B cell (primary cell): ENCODE results near the gene HBA1. TPM values are rescaled to one million over a fixed set of nuclear protein-coding genes. Genes with fewer than 3 reads are reported as not detected.

Experiments
- ATAC-seq: fragments of 200-7000 bp; cut with Tn5 transposase; one replicate; pipeline ENCODE4 v1.10.0; 2021; ENCODE audit warnings: low read depth, mild to moderate bottlenecking, moderate number of reproducible peaks, moderate library complexity
- CTCF ChIA-PET: fragments of 350-600 bp; sonication (Branson Sonifier 250); formaldehyde crosslinking; loops from one replicate; lab custom pipeline; 2021; ENCODE audit warnings: antibody characterized with exemption, inconsistent platforms; lab: Charles Lee
- POLR2A ChIA-PET: fragments of 350-600 bp; sonication (Branson Sonifier 250); formaldehyde crosslinking; loops from one replicate; lab custom pipeline; 2021; ENCODE audit warnings: antibody characterized with exemption; lab: Charles Lee
- DNase-seq: peaks from one replicate; pipeline ENCODE4 v3.0.0; 2013
- H2AFZ ChIP-seq: 2 replicates; pipeline ENCODE4 v1.6.1; 2012; ENCODE audit warnings: mild to moderate bottlenecking, low read depth, low read length; ENCODE audit not compliant: insufficient read depth, poor library complexity, severe bottlenecking
- H3K27ac ChIP-seq, 2 donors: 1 replicate in 1 of 2; 2 replicates in 1 of 2; pipeline ENCODE4 v1.5.1; 2012 to 2013; ENCODE audit warnings: low read length in 2 of 2, mild to moderate bottlenecking in 2 of 2, moderate library complexity in 1 of 2
- H3K27me3 ChIP-seq, 4 experiments: fragments of 200-600 bp in 1 of 4; sonication (generic) in 1 of 4; replicated peaks in 1 of 4; 1 replicate in 2 of 4; 2 replicates in 2 of 4; pipeline versions ENCODE4 v1.6.1 to v1.7.0; 2013 to 2016; ENCODE audit warnings: low read length in 3 of 4, mild to moderate bottlenecking in 2 of 4, mixed read lengths in 1 of 4, moderate library complexity in 1 of 4; ENCODE audit not compliant: insufficient read depth in 4 of 4, control insufficient read depth in 3 of 4; ENCODE audit errors: control extremely low read depth in 1 of 4
- H3K36me3 ChIP-seq, 2 experiments: replicated peaks in 1 of 2; 1 replicate in 1 of 2; 2 replicates in 1 of 2; pipeline versions ENCODE4 v1.6.1 to v1.7.1; 2013; ENCODE audit warnings: low read length in 1 of 2; ENCODE audit not compliant: insufficient read depth in 2 of 2, control insufficient read depth in 1 of 2; ENCODE audit errors: control extremely low read depth in 1 of 2, extremely low read depth in 1 of 2
- H3K4me1 ChIP-seq, 2 donors: fragments of 200-600 bp in 1 of 2; sonication (generic) in 1 of 2; 1 replicate in 1 of 2; 2 replicates in 1 of 2; pipeline versions ENCODE4 v1.5.1 to v1.6.1; 2013 to 2017; ENCODE audit warnings: low read length in 2 of 2; ENCODE audit not compliant: control insufficient read depth in 2 of 2, insufficient read depth in 2 of 2
- H3K4me2 ChIP-seq: replicated peaks from 2 replicates; pipeline ENCODE3; 2012; ENCODE audit warnings: mild to moderate bottlenecking, low read depth, low read length; ENCODE audit not compliant: poor library complexity, severe bottlenecking
- H3K4me3 ChIP-seq, 5 experiments: fragments of 200-600 bp in 1 of 5; sonication (generic) in 1 of 5; 1 replicate in 3 of 5; 2 replicates in 2 of 5; pipeline versions ENCODE4 v1.5.1 to v1.7.0; 2011 to 2016; ENCODE audit warnings: low read length in 4 of 5, mild to moderate bottlenecking in 4 of 5, low read depth in 2 of 5, control low read depth in 1 of 5, moderate library complexity in 1 of 5; ENCODE audit not compliant: insufficient read depth in 1 of 5; ENCODE audit errors: control extremely low read depth in 1 of 5, extremely low read depth in 1 of 5
- H3K79me2 ChIP-seq: fragments of 200-600 bp; sonication (generic); one replicate; pipeline ENCODE4 v1.6.0; 2016; ENCODE audit warnings: low read length; ENCODE audit not compliant: control insufficient read depth, insufficient read depth
- H3K9ac ChIP-seq: fragments of 200-600 bp; sonication (generic); 2 replicates; pipeline ENCODE4 v1.6.1; 2017; ENCODE audit warnings: mild to moderate bottlenecking, low read length, moderate library complexity
- H3K9me3 ChIP-seq, 3 donors: one replicate each; pipeline versions ENCODE4 v1.6.1 to v1.7.1; 2013; ENCODE audit warnings: low read length in 2 of 3; ENCODE audit not compliant: control insufficient read depth in 2 of 3, insufficient read depth in 1 of 3; ENCODE audit errors: control extremely low read depth in 1 of 3
- H4K20me1 ChIP-seq: 2 replicates; pipeline ENCODE4 v1.6.0; 2012; ENCODE audit warnings: mild to moderate bottlenecking, low read length; ENCODE audit not compliant: insufficient read depth, control insufficient read depth, poor library complexity, severe bottlenecking
- H3K27ac Mint-ChIP-seq: one replicate; pipeline ENCODE4 v1.8.0; 2021; ENCODE audit warnings: mixed read lengths
- H3K27me3 Mint-ChIP-seq: one replicate; pipeline ENCODE4 v1.8.0; 2021; ENCODE audit warnings: mixed read lengths
- H3K4me1 Mint-ChIP-seq: one replicate; pipeline ENCODE4 v1.8.0; 2021; ENCODE audit warnings: mixed read lengths
- H3K4me3 Mint-ChIP-seq: one replicate; pipeline ENCODE4 v1.8.0; 2021; ENCODE audit warnings: mixed read lengths
- H3K9me3 Mint-ChIP-seq: one replicate; pipeline ENCODE4 v1.8.0; 2022; ENCODE audit warnings: mixed read lengths; ENCODE audit not compliant: insufficient read depth
- EZH2 ChIP-seq: IDR thresholded peaks from 2 replicates; pipeline ENCODE4 v1.6.1; 2012; ENCODE audit warnings: borderline replicate concordance, low read depth, mild to moderate bottlenecking, moderate library complexity, low read length; ENCODE audit not compliant: insufficient read depth, poor library complexity, severe bottlenecking
- WGBS: methylation state at CpG from one replicate; pipeline ENCODE4 v1.1.5; 2013; ENCODE audit warnings: missing lambda C conversion rate; ENCODE audit not compliant: insufficient coverage; 5-methylcytosine and 5-hydroxymethylcytosine counted together
- intact Hi-C: fragments of 100-400 bp; cut with micrococcal nuclease; formaldehyde crosslinking; loops from one replicate; pipeline ENCODE4 v1.10.0; 2022
- polyA plus RNA-seq: library from polyadenylated mRNA; depleted of rRNA; stranded (reverse); fragments of >200 nt; gene quantifications from 2 replicates; pipeline ENCODE4 v1.2.3, GENCODE V29; 2012
- total RNA-seq, 2 donors: library from RNA; stranded (reverse); fragments of 120-200 nt in 1 of 2; gene quantifications; 1 replicate in 1 of 2; 2 replicates in 1 of 2; pipeline versions ENCODE4 v1.2.3 to v1.2.4, GENCODE V29; 2013 to 2022
- TF ChIP-seq, protein P1 (sequence below): fragments of 200-600 bp; IDR thresholded peaks from one replicate; pipeline ENCODE4 v1.8.0; 2022; ENCODE audit warnings: antibody characterized with exemption, mild to moderate bottlenecking

Gene HBA1
- total and polyA plus RNA-seq, 2 donors (not counting 1 experiment from before 2014, with no cell fraction given) = 38.5 to 283 TPM

DNA sequence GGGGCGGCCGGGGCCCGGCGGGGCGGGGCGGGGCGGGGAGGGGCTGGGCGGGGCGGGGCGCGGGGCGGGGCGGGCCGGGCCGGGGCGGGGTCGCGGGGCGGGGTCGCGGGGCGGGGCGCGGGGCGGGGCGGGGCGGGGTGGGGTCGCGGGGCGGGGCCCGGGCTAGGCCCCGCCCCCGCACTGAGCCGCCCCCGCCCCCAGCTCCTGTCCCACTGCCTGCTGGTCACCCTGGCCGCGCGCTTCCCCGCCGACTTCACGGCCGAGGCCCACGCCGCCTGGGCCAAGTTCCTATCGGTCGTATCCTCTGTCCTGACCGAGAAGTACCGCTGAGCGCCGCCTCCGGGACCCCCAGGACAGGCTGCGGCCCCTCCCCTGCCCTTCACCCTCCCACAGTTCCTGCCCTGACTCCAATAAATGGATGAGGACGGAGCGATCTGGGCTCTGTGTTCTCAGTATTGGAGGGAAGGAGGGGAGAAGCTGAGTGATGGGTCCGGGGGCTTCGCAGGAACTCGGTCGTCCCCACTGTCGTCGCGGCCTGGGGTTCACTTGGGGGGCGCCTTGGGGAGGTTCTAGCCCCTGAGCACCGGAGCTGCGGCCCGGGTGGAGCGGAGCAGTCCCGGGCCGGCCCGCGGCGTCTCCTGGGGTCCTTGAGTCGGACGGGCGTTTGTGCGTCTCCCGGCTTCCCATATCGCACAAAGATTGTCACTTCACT, 11.5 kb upstream of the HBA1 start:
- Histone ChIP-seq H3K9me3 (peaks cover 0 to 13% (median 0%) of the 10 kb centered on the region in 3 donors), H3K36me3 (no peaks in the 10 kb centered on the region), H3K9ac (peak overlapping the region; percentile 4), H3K4me3 (peak overlapping the region in 2 of 5 experiments; percentile 32 to 35), H3K4me1 (peaks cover 18 to 23% of the 10 kb centered on the region in 2 donors), H4K20me1 (no peaks in the 10 kb centered on the region), H3K4me2 (peak overlapping the region; percentile 78), H3K79me2 (no peaks in the 10 kb centered on the region), H2AFZ (peak overlapping the region; percentile 50), H3K27ac (no peak overlapping the region), H3K27me3 (peaks cover 0 to 56% (median 20%) of the 10 kb centered on the region in 4 experiments)
- no peak overlapping the region for H3K27ac Mint-ChIP-seq
- CTCF ChIA-PET = no interaction called here
- intact Hi-C loops = no loop called here
- WGBS = 7% methylated on average over 46 of the region's 77 CpGs
- ATAC-seq (peak; percentile 55), DNase-seq (peak; percentile 42)
- H3K27me3 Mint-ChIP-seq = peaks cover 42% of the 10 kb centered on the region
- peak overlapping the region; percentile 41 for H3K4me3 Mint-ChIP-seq
- H3K9me3 Mint-ChIP-seq = no peaks in the 10 kb centered on the region
- POLR2A ChIA-PET = no interaction called here
- H3K4me1 Mint-ChIP-seq = peaks cover 15% of the 10 kb centered on the region
- TF ChIP-seq EZH2 = no peak
- TF ChIP-seq, protein P1, sequence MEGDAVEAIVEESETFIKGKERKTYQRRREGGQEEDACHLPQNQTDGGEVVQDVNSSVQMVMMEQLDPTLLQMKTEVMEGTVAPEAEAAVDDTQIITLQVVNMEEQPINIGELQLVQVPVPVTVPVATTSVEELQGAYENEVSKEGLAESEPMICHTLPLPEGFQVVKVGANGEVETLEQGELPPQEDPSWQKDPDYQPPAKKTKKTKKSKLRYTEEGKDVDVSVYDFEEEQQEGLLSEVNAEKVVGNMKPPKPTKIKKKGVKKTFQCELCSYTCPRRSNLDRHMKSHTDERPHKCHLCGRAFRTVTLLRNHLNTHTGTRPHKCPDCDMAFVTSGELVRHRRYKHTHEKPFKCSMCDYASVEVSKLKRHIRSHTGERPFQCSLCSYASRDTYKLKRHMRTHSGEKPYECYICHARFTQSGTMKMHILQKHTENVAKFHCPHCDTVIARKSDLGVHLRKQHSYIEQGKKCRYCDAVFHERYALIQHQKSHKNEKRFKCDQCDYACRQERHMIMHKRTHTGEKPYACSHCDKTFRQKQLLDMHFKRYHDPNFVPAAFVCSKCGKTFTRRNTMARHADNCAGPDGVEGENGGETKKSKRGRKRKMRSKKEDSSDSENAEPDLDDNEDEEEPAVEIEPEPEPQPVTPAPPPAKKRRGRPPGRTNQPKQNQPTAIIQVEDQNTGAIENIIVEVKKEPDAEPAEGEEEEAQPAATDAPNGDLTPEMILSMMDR = no peak
